H1 (cell line): ENCODE data around the gene SLC23A2.

ENCODE experiments used
- JUND ChIP-seq: IDR thresholded peaks from 2 replicates; pipeline ENCODE4 v1.6.1; 2011; ENCODE audit warnings: mild to moderate bottlenecking, improper control_type of control experiment, low read length
- POLR2A ChIP-seq, 2 experiments: IDR thresholded peaks; 1 replicate in 1 of 2; 2 replicates in 1 of 2; pipeline ENCODE4 v1.6.1; 2011; ENCODE audit warnings: low read depth in 2 of 2, low read length in 2 of 2, mild to moderate bottlenecking in 2 of 2; ENCODE audit errors: control extremely low read depth in 1 of 2
- RNF2 ChIP-seq: fragments of 200-900, 300-1000 bp; sonication (generic); IDR thresholded peaks from 2 replicates; pipeline ENCODE4 v1.7.1; 2016; ENCODE audit warnings: borderline replicate concordance, low read depth, mild to moderate bottlenecking, antibody characterized with exemption, low read length; ENCODE audit not compliant: poor library complexity, severe bottlenecking; ENCODE audit errors: missing control alignments
- SP1 ChIP-seq: IDR thresholded peaks from 2 replicates; pipeline ENCODE4 v1.6.1; 2011; ENCODE audit warnings: low read depth, low read length
- TAF1 ChIP-seq: IDR thresholded peaks from 2 replicates; pipeline ENCODE4 v1.6.1; 2011; ENCODE audit warnings: mild to moderate bottlenecking, low read depth, low read length
- TEAD4 ChIP-seq: IDR thresholded peaks from 2 replicates; pipeline ENCODE4 v1.6.1; 2012; ENCODE audit warnings: low read depth, low read length, inconsistent platforms, mixed read lengths
- TF ChIP-seq, protein P1 (sequence below), 3 experiments: IDR thresholded peaks; 1 replicate in 2 of 3; 2 replicates in 1 of 3; pipeline versions ENCODE4 v1.5.1 to v1.6.1; 2011; ENCODE audit warnings: low read length in 3 of 3, mild to moderate bottlenecking in 3 of 3, inconsistent platforms in 2 of 3, low read depth in 1 of 3, moderate library complexity in 1 of 3; ENCODE audit not compliant: insufficient read depth in 1 of 3; ENCODE audit errors: control extremely low read depth in 1 of 3
- TF ChIP-seq, protein P2 (sequence below): IDR thresholded peaks from 2 replicates; pipeline ENCODE4 v1.6.1; 2012; ENCODE audit warnings: inconsistent platforms
- TF ChIP-seq, protein P3 (sequence below): IDR thresholded peaks from 2 replicates; pipeline ENCODE4 v1.6.1; 2011; ENCODE audit warnings: low read length, improper control_type of control experiment
- TF ChIP-seq, protein P4 (sequence below): IDR thresholded peaks from 2 replicates; pipeline ENCODE4 v1.6.1; 2012; ENCODE audit warnings: low read length, inconsistent platforms

DNA sequence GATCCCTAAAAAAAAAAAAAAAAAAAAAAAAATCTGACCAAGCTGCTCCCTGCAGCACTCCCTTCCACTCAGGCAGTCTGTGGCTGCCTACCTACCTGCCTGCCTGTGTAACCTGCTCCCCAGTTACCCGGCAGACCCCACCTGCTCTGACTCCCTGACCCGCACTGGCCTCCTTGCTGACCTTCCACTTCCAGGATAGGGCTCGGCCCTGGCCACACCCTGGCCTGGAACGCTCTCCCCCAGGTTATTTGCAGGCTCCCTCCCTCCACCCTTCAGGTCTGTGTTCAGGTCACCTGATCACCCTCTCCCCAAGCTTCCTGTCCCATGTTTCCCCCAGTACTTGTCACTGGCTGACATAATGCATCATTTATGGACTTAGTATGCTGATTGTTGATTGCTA is 134.3 kb downstream of the SLC23A2 start:
- no peak for TF ChIP-seq TEAD4
- TF ChIP-seq, protein P1, sequence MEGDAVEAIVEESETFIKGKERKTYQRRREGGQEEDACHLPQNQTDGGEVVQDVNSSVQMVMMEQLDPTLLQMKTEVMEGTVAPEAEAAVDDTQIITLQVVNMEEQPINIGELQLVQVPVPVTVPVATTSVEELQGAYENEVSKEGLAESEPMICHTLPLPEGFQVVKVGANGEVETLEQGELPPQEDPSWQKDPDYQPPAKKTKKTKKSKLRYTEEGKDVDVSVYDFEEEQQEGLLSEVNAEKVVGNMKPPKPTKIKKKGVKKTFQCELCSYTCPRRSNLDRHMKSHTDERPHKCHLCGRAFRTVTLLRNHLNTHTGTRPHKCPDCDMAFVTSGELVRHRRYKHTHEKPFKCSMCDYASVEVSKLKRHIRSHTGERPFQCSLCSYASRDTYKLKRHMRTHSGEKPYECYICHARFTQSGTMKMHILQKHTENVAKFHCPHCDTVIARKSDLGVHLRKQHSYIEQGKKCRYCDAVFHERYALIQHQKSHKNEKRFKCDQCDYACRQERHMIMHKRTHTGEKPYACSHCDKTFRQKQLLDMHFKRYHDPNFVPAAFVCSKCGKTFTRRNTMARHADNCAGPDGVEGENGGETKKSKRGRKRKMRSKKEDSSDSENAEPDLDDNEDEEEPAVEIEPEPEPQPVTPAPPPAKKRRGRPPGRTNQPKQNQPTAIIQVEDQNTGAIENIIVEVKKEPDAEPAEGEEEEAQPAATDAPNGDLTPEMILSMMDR (IDR thresholded peaks at IDR 0.05; ENCODE audit: control extremely low read depth in 1 of 3, insufficient read depth in 1 of 3, low read depth in 1 of 3, low read length in 3 of 3) = no peak
- TF ChIP-seq, protein P2, sequence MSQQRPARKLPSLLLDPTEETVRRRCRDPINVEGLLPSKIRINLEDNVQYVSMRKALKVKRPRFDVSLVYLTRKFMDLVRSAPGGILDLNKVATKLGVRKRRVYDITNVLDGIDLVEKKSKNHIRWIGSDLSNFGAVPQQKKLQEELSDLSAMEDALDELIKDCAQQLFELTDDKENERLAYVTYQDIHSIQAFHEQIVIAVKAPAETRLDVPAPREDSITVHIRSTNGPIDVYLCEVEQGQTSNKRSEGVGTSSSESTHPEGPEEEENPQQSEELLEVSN = no peak
- TF ChIP-seq, protein P3, sequence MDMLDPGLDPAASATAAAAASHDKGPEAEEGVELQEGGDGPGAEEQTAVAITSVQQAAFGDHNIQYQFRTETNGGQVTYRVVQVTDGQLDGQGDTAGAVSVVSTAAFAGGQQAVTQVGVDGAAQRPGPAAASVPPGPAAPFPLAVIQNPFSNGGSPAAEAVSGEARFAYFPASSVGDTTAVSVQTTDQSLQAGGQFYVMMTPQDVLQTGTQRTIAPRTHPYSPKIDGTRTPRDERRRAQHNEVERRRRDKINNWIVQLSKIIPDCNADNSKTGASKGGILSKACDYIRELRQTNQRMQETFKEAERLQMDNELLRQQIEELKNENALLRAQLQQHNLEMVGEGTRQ = no peak
- TF ChIP-seq JUND = no peak
- TF ChIP-seq RNF2 = no peak
- TF ChIP-seq POLR2A (IDR thresholded peaks at IDR 0.05; ENCODE audit: control extremely low read depth in 1 of 2, low read depth in 2 of 2, low read length in 2 of 2) = no peak
- TF ChIP-seq, protein P4, sequence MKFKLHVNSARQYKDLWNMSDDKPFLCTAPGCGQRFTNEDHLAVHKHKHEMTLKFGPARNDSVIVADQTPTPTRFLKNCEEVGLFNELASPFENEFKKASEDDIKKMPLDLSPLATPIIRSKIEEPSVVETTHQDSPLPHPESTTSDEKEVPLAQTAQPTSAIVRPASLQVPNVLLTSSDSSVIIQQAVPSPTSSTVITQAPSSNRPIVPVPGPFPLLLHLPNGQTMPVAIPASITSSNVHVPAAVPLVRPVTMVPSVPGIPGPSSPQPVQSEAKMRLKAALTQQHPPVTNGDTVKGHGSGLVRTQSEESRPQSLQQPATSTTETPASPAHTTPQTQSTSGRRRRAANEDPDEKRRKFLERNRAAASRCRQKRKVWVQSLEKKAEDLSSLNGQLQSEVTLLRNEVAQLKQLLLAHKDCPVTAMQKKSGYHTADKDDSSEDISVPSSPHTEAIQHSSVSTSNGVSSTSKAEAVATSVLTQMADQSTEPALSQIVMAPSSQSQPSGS = no peak
- no peak for TF ChIP-seq SP1
- TF ChIP-seq TAF1 = no peak
